ENCODE data around the gene AKR1B1. TPM values are rescaled to one million over a fixed set of nuclear protein-coding genes. Genes with fewer than 3 reads are reported as not detected.
A peak's percentile ranks its signal among the peaks of the same experiment; 100 is the strongest.

Gene AKR1B1
- total and polyA plus RNA-seq, 9 of the 15 experiments (the other 6 are each of a cell fraction or from before 2014, with no cell fraction given): 2.0 to 10.6 (median 6.2) TPM

GRCh38 chr7:134415700-134416099 is 43.2 kb downstream of the AKR1B1 start:
- DNase-seq (ENCODE audit: extremely low read depth in 1 of 4, low spot score in 3 of 4) (no peak), FAIRE-seq (no peak), ATAC-seq (no peak)
- peaks cover 0 to 4% of the 10 kb centered on the region in 2 experiments; a peak in 1 of 5 replicates for H3K4me1 ChIP-seq (replicated peaks in 1 of 2; ENCODE audit: control insufficient read depth in 2 of 2, insufficient read depth in 2 of 2, low read length in 2 of 2)
- H3K4me3 ChIP-seq: no peak overlapping the region
- POLR2A ChIA-PET: interaction anchor here (1.0 kb wide), 1 partner anchor 10 kb away, joined by 4 read pairs; no protein-coding TSS in a partner anchor
- H3K9me1 ChIP-seq (ENCODE audit: control insufficient read depth, insufficient read depth, low read length): no peaks in the 10 kb centered on the region
- no peak overlapping the region for H3K9ac ChIP-seq (ENCODE audit: insufficient read depth in 1 of 2, low read depth in 2 of 2, low read length in 2 of 2)
- H3K9me3 ChIP-seq (replicated peaks; ENCODE audit: control insufficient read depth, insufficient read depth, low read depth, low read length): no peaks in the 10 kb centered on the region
- intact Hi-C loops (cut with micrococcal nuclease): no loop called here
- no peaks in the 10 kb centered on the region for H3K79me2 ChIP-seq (ENCODE audit: control insufficient read depth, insufficient read depth, low read length)
- CTCF ChIA-PET (ENCODE audit: low intra/inter-chr PET ratio): no interaction called here
- no peak overlapping the region for H3K27ac ChIP-seq (ENCODE audit: extremely low read depth, low read depth, low read length)
- H3K27me3 ChIP-seq (ENCODE audit: control insufficient read depth in 2 of 2, insufficient read depth in 2 of 2, low read length in 2 of 2): peaks cover 13 to 33% of the 10 kb centered on the region in 2 experiments
- no peak overlapping the region for H2AFZ ChIP-seq (ENCODE audit: low read depth, low read length)
- H3K4me2 ChIP-seq (ENCODE audit: insufficient read depth, low read length): no peak overlapping the region
- in situ Hi-C loops (cut with MboI): loop anchor here (10.0 kb wide), 1 partner anchor 281 kb away; no protein-coding TSS in a partner anchor
- no peaks in the 10 kb centered on the region for H3K36me3 ChIP-seq (ENCODE audit: control insufficient read depth, insufficient read depth, low read length)
- no peaks in the 10 kb centered on the region for H4K20me1 ChIP-seq (replicated peaks; ENCODE audit: control insufficient read depth, insufficient read depth, low read length)
- no TSS peak for BruUV-seq (replicated peaks)
- no peak for TF ChIP-seq U2AF2 (optimal IDR thresholded peaks at IDR 0.05; ENCODE audit: low read depth, low read length)
- TF ChIP-seq CEBPG (CRISPR knock-in tag; IDR thresholded peaks at IDR 0.05): no peak
- TF ChIP-seq CEBPG (tag; conservative IDR thresholded peaks at IDR 0.05 in 1 of 2, IDR thresholded peaks at IDR 0.05 in 1 of 2): 0 out of 4 replicates have a peak, but pooled peaks of 1 of the 2 experiments have one; percentile 7
- no peak for TF ChIP-seq ZNF184 (CRISPR knock-in tag; IDR thresholded peaks at IDR 0.05)
- TF ChIP-seq CBFB (CRISPR knock-in tag; IDR thresholded peaks at IDR 0.05): no peak
- TF ChIP-seq SMARCA4 (IDR thresholded peaks at IDR 0.05): no peak
- TF ChIP-seq, protein P1, sequence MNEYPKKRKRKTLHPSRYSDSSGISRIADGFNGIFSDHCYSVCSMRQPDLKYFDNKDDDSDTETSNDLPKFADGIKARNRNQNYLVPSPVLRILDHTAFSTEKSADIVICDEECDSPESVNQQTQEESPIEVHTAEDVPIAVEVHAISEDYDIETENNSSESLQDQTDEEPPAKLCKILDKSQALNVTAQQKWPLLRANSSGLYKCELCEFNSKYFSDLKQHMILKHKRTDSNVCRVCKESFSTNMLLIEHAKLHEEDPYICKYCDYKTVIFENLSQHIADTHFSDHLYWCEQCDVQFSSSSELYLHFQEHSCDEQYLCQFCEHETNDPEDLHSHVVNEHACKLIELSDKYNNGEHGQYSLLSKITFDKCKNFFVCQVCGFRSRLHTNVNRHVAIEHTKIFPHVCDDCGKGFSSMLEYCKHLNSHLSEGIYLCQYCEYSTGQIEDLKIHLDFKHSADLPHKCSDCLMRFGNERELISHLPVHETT (CRISPR knock-in tag; conservative IDR thresholded peaks at IDR 0.05 in 1 of 2, IDR thresholded peaks at IDR 0.05 in 1 of 2): no peak
- TF ChIP-seq KLF1 (tag; IDR thresholded peaks at IDR 0.05): no peak
- no peak for TF ChIP-seq SRSF7 (optimal IDR thresholded peaks at IDR 0.05; ENCODE audit: low read depth, low read length)
- no peak for TF ChIP-seq EP400 (IDR thresholded peaks at IDR 0.05)
- TF ChIP-seq TEAD2 (tag; IDR thresholded peaks at IDR 0.05): no peak
- TF ChIP-seq ARID4B (CRISPR knock-in tag; IDR thresholded peaks at IDR 0.05): no peak
- TF ChIP-seq SMC3 (conservative IDR thresholded peaks at IDR 0.05; ENCODE audit: insufficient read depth, low read depth, low read length): no peak
- TF ChIP-seq, protein P2, sequence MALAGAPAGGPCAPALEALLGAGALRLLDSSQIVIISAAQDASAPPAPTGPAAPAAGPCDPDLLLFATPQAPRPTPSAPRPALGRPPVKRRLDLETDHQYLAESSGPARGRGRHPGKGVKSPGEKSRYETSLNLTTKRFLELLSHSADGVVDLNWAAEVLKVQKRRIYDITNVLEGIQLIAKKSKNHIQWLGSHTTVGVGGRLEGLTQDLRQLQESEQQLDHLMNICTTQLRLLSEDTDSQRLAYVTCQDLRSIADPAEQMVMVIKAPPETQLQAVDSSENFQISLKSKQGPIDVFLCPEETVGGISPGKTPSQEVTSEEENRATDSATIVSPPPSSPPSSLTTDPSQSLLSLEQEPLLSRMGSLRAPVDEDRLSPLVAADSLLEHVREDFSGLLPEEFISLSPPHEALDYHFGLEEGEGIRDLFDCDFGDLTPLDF (CRISPR knock-in tag; IDR thresholded peaks at IDR 0.05): no peak
- no peak for TF ChIP-seq ZNF764 (CRISPR knock-in tag; IDR thresholded peaks at IDR 0.05; ENCODE audit: low read depth)
